22Rv1 (cell line): ENCODE data around the gene MUC22.
"Not testable (repeated sequence)": the region's sequence is repeated elsewhere in the genome, so short reads cannot be mapped to it uniquely, and the experiment has no call there.

Experiments used
- CTCF ChIP-seq: fragments of 450-650 bp; IDR thresholded peaks from 2 replicates; pipeline ENCODE4 v1.5.1; 2017; ENCODE audit warnings: mild to moderate bottlenecking
- ZFX ChIP-seq: fragments of 450-650 bp; IDR thresholded peaks from 2 replicates; pipeline ENCODE4 v1.6.1; 2017; ENCODE audit warnings: antibody characterized with exemption, borderline replicate concordance

GRCh38 chr6:31020631-31021255 is 10.5 kb downstream of the MUC22 start:
- not testable (repeated sequence) for TF ChIP-seq CTCF, ZFX
